Vagina (tissue), 2 donors: Measurements from ENCODE around the gene GLI3. TPM values are rescaled to one million over a fixed set of nuclear protein-coding genes. Genes with fewer than 3 reads are reported as not detected.

ENCODE experiments used
- DNase-seq, 2 donors: peaks; one replicate each; pipeline ENCODE4 v3.0.0-alpha.2; 2017; ENCODE audit errors: extremely low spot score in 2 of 2
- H3K27ac ChIP-seq: fragments of 200-600 bp; sonication (generic); one replicate; pipeline ENCODE4 v1.5.1; 2019
- H3K27me3 ChIP-seq: fragments of 200-600 bp; sonication (generic); one replicate; pipeline ENCODE4 v1.5.1; 2019
- H3K36me3 ChIP-seq, 2 donors: fragments of 200-600 bp; sonication (generic); one replicate each; pipeline ENCODE4 v1.5.1; 2017 to 2019
- H3K4me1 ChIP-seq: fragments of 200-600 bp; sonication (generic); one replicate; pipeline ENCODE4 v1.5.1; 2019
- H3K4me3 ChIP-seq, 2 donors: fragments of 200-600 bp; sonication (generic); 1 replicate in 1 of 2; 2 replicates in 1 of 2; pipeline ENCODE4 v1.5.1; 2016 to 2019
- H3K9me3 ChIP-seq: fragments of 200-600 bp; sonication (generic); one replicate; pipeline ENCODE4 v1.5.1; 2019
- CTCF ChIP-seq, 3 experiments: fragments of 450-650 bp in 2 of 3; fragments of 200-600 bp in 1 of 3; sonication (generic) in 1 of 3; IDR thresholded peaks; one replicate each; pipeline ENCODE4 v1.5.1; 2017 to 2019; ENCODE audit warnings: antibody characterized with exemption in 3 of 3, mild to moderate bottlenecking in 2 of 3, moderate library complexity in 2 of 3
- POLR2A ChIP-seq, 2 donors: fragments of 450-650 bp; IDR thresholded peaks; one replicate each; pipeline ENCODE4 v1.6.1; 2017; ENCODE audit warnings: antibody characterized with exemption in 2 of 2, mild to moderate bottlenecking in 2 of 2, moderate library complexity in 2 of 2
- POLR2AphosphoS5 ChIP-seq, 2 donors: sonication (generic); formaldehyde crosslinking; IDR thresholded peaks; one replicate each; pipeline ENCODE4 v1.9.0; 2017; ENCODE audit warnings: antibody characterized with exemption in 2 of 2, mild to moderate bottlenecking in 2 of 2, low read depth in 1 of 2; ENCODE audit not compliant: insufficient read depth in 1 of 2
- intact Hi-C: fragments of 100-400 bp; cut with DNase I; formaldehyde crosslinking; loops from one replicate; pipeline ENCODE4 v1.15.1; 2023
- total RNA-seq: library from RNA; depleted of rRNA; stranded (reverse); fragments of >200 nt; gene quantifications from one replicate; pipeline ENCODE4 v1.2.3, GENCODE V29; 2016

GLI3 gene
- total RNA-seq, 1 donor from 2014 or later: 24.6 TPM

DNA sequence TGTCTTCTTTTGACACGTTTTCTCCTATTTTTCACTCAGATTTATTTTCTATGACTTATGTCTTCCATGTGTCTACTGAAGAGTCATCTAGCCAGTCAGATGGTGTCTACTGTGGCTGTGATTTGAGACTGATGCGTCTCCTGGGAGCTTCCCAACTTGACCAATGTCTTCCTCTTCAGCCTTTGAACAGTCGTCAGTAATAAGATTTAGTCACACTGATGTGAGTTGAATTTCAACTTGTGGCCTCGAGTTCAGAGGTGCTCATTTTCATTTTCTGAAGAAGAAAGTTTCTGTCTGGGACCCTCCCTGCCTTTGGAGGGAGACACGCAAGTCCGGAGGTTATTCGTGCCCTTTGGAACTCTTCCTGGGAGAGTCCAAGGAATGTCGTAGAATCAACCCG lies 312.2 kb downstream of the GLI3 start:
- Histone ChIP-seq H3K36me3 (no peaks in the 10 kb centered on the region), H3K4me1 (peaks cover 10% of the 10 kb centered on the region), H3K27ac (no peak overlapping the region), H3K9me3 (no peaks in the 10 kb centered on the region), H3K27me3 (no peaks in the 10 kb centered on the region), H3K4me3 (no peak overlapping the region)
- intact Hi-C loops: no loop called here
- TF ChIP-seq POLR2A (IDR thresholded peaks at IDR 0.05) (no peak), POLR2AphosphoS5 (IDR thresholded peaks at IDR 0.05; ENCODE audit: insufficient read depth in 1 of 2, low read depth in 1 of 2) (no peak), CTCF (IDR thresholded peaks at IDR 0.05) (no peak)
- no peak for DNase-seq

- Histone ChIP-seq H3K4me1 (peaks cover 10% of the 10 kb centered on the region), H3K27ac (no peak overlapping the region), H3K9me3 (no peaks in the 10 kb centered on the region), H3K27me3 (no peaks in the 10 kb centered on the region), H3K4me3 (no peak overlapping the region), H3K36me3 (no peaks in the 10 kb centered on the region)
- no peak for DNase-seq
- TF ChIP-seq CTCF (IDR thresholded peaks at IDR 0.05) (no peak), POLR2AphosphoS5 (IDR thresholded peaks at IDR 0.05; ENCODE audit: insufficient read depth in 1 of 2, low read depth in 1 of 2) (no peak), POLR2A (IDR thresholded peaks at IDR 0.05) (no peak)
- intact Hi-C loops: no loop called here
These were observed 314.6 kb downstream of the GLI3 start for GRCh38 chr7:41922373-41922772.

- Histone ChIP-seq H3K27me3 (no peaks in the 10 kb centered on the region), H3K4me1 (peaks cover 14% of the 10 kb centered on the region), H3K27ac (no peak overlapping the region), H3K4me3 (no peak overlapping the region), H3K36me3 (no peaks in the 10 kb centered on the region), H3K9me3 (no peaks in the 10 kb centered on the region)
- intact Hi-C loops: no loop called here
- no peak for DNase-seq
- no peak for TF ChIP-seq POLR2AphosphoS5 (IDR thresholded peaks at IDR 0.05; ENCODE audit: insufficient read depth in 1 of 2, low read depth in 1 of 2)
- no peak for TF ChIP-seq CTCF (IDR thresholded peaks at IDR 0.05)
- no peak for TF ChIP-seq POLR2A (IDR thresholded peaks at IDR 0.05)
These were observed 315.5 kb downstream of the GLI3 start for GRCh38 chr7:41921453-41921981.

DNA sequence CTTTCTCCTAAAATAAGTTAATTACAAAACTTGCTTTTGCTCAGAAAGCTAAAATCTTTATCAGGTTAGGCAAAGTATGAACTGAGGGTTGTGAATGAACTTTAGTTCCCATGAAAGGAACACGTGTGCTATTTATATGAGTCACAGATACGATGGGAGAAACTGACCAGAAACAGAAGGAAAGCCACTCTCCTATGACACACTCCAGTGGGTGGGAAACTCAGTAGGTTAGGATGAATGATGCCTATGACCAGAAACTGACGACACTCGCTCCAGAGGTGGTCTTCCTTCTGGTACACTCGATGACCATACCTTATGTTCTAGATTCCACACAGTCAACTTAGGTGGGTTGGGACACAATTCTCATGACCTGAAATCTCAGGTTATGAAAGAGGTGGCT lies 318.4 kb downstream of the GLI3 start:
- Histone ChIP-seq H3K36me3 (no peaks in the 10 kb centered on the region), H3K27me3 (no peaks in the 10 kb centered on the region), H3K4me3 (no peak overlapping the region), H3K4me1 (peaks cover 19% of the 10 kb centered on the region), H3K27ac (no peak overlapping the region), H3K9me3 (no peaks in the 10 kb centered on the region)
- DNase-seq: no peak
- TF ChIP-seq POLR2AphosphoS5 (IDR thresholded peaks at IDR 0.05; ENCODE audit: insufficient read depth in 1 of 2, low read depth in 1 of 2) (no peak), POLR2A (IDR thresholded peaks at IDR 0.05) (no peak), CTCF (IDR thresholded peaks at IDR 0.05) (no peak)
- intact Hi-C loops: no loop called here

GRCh38 chr7:41916450-41916927 lies 320.5 kb downstream of the GLI3 start:
- intact Hi-C loops: no loop called here
- no peaks in the 10 kb centered on the region for H3K27me3 ChIP-seq
- peak in 1 of 2 donors; percentile 93 for DNase-seq
- no peaks in the 10 kb centered on the region for H3K36me3 ChIP-seq
- no peaks in the 10 kb centered on the region for H3K9me3 ChIP-seq
- no peak overlapping the region for H3K27ac ChIP-seq
- peaks cover 19% of the 10 kb centered on the region for H3K4me1 ChIP-seq
- no peak for TF ChIP-seq POLR2A (IDR thresholded peaks at IDR 0.05)
- no peak for TF ChIP-seq CTCF (IDR thresholded peaks at IDR 0.05)
- peak; percentile 31 to 68 for TF ChIP-seq POLR2AphosphoS5 (IDR thresholded peaks at IDR 0.05; ENCODE audit: insufficient read depth in 1 of 2, low read depth in 1 of 2)
- H3K4me3 ChIP-seq: no peak overlapping the region
